WERI-Rb-1 (cell line): Measurements from ENCODE around the gene ST8SIA4.
"Not testable (repeated sequence)": the region's sequence is repeated elsewhere in the genome, so short reads cannot be mapped to it uniquely, and the experiment has no call there.

ENCODE experiments used
- DNase-seq: peaks from one replicate; pipeline ENCODE4 v3.0.0-alpha.2; 2020
- H3K27ac ChIP-seq: fragments of 250-450 bp; sonication (Bioruptor Pico); 2 replicates; pipeline ENCODE4 v1.5.1; 2020; ENCODE audit warnings: mild to moderate bottlenecking, moderate library complexity
- H3K27me3 ChIP-seq: fragments of 250-450 bp; sonication (Bioruptor Pico); 2 replicates; pipeline ENCODE4 v1.5.1; 2021; ENCODE audit warnings: mild to moderate bottlenecking, low read depth, moderate library complexity; ENCODE audit not compliant: insufficient read depth, severe bottlenecking
- H3K36me3 ChIP-seq: fragments of 250-450 bp; sonication (Bioruptor Pico); 2 replicates; pipeline ENCODE4 v1.5.1; 2020; ENCODE audit warnings: mild to moderate bottlenecking, moderate library complexity
- H3K4me3 ChIP-seq: 2 replicates; pipeline ENCODE4 v1.5.1; 2011; ENCODE audit warnings: low read depth, mild to moderate bottlenecking, control low read depth, low read length
- H3K9me3 ChIP-seq: fragments of 250-450 bp; sonication (Bioruptor Pico); 2 replicates; pipeline ENCODE4 v1.5.1; 2021; ENCODE audit warnings: mild to moderate bottlenecking, moderate library complexity; ENCODE audit not compliant: severe bottlenecking
- TF ChIP-seq, protein P1 (sequence below): IDR thresholded peaks from 2 replicates; pipeline ENCODE4 v1.5.1; 2011; ENCODE audit warnings: low read depth, mild to moderate bottlenecking, control low read depth, inconsistent platforms, low read length

The ST8SIA4 gene

GRCh38 chr5:100788417-100788816 lies 114.7 kb downstream of the ST8SIA4 start:
- Histone ChIP-seq H3K9me3 (no peaks in the 10 kb centered on the region), H3K36me3 (no peaks in the 10 kb centered on the region), H3K27ac (no peak overlapping the region), H3K27me3 (no peaks in the 10 kb centered on the region), H3K4me3 (no peak overlapping the region)
- no peak for DNase-seq
- TF ChIP-seq, protein P1, sequence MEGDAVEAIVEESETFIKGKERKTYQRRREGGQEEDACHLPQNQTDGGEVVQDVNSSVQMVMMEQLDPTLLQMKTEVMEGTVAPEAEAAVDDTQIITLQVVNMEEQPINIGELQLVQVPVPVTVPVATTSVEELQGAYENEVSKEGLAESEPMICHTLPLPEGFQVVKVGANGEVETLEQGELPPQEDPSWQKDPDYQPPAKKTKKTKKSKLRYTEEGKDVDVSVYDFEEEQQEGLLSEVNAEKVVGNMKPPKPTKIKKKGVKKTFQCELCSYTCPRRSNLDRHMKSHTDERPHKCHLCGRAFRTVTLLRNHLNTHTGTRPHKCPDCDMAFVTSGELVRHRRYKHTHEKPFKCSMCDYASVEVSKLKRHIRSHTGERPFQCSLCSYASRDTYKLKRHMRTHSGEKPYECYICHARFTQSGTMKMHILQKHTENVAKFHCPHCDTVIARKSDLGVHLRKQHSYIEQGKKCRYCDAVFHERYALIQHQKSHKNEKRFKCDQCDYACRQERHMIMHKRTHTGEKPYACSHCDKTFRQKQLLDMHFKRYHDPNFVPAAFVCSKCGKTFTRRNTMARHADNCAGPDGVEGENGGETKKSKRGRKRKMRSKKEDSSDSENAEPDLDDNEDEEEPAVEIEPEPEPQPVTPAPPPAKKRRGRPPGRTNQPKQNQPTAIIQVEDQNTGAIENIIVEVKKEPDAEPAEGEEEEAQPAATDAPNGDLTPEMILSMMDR = no peak

- no peak overlapping the region for H3K4me3 ChIP-seq
- H3K36me3 ChIP-seq = no peaks in the 10 kb centered on the region
- TF ChIP-seq, protein P1 = no peak
- no peaks in the 10 kb centered on the region for H3K27me3 ChIP-seq
- H3K9me3 ChIP-seq = no peaks in the 10 kb centered on the region
- no peak overlapping the region for H3K27ac ChIP-seq
- no peak for DNase-seq
These were observed 115.4 kb downstream of the ST8SIA4 start for GRCh38 chr5:100787648-100788047.

DNA sequence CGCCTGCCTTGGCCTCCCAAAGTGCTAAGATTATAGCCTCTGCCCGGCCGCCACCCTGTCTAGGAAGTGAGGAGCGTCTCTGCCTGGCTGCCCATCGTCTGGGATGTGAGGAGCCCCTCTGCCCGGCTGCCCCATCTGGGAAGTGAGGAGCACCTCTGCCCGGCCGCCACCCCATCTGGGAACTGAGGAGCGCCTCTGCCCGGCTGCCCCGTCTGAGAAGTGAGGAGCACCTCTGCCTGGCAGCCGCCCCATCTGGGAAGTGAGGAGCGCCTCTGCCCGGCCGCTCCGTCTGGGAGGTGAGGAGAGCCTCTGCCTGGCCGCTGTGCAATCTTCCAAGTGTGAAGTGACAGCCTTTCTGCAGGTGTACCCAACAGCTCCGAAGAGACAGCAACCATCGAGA lies 117.5 kb downstream of the ST8SIA4 start:
- not testable (repeated sequence) for H3K27me3 ChIP-seq, H3K4me3 ChIP-seq, H3K27ac ChIP-seq, H3K36me3 ChIP-seq, DNase-seq, H3K9me3 ChIP-seq

GRCh38 chr5:100780376-100780870 lies 122.7 kb downstream of the ST8SIA4 start:
- Histone ChIP-seq H3K27ac (no peak overlapping the region), H3K9me3 (no peaks in the 10 kb centered on the region), H3K36me3 (no peaks in the 10 kb centered on the region), H3K27me3 (no peaks in the 10 kb centered on the region), H3K4me3 (no peak overlapping the region)
- no peak for DNase-seq
- TF ChIP-seq, protein P1 = no peak

DNA sequence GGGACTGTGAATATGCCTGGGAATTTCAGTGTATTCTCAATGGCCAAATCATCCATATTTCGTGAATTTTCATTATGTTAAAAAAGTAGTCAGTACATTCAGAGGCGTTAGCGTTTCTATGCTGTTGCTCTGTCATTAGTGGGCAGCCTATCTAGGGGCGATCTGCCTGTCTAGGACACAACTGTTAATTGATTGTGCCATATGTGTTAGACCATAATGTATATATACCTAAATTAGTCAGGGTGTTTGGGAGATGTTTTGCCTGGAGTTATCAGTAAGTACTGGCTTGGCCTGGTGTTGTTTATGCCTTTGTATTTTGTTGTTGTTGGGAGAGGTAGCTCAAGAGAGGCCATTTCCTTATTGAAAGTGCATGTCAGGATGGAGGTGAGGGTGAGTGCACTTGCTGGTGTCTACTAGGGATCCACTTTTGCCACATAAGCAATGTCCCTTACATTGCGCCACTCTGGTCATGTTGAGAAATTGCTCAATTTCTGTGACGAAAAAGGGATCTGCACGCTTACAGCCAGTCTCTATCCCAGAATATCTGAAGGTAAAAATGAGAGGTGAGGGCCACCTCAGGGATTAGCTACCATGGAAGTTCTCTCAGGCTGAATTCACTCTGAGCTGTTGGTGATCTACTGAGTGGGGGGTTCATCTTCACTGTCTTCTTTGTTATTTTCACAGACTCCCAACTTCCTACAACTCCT lies 123.3 kb downstream of the ST8SIA4 start:
- no peaks in the 10 kb centered on the region for H3K27me3 ChIP-seq
- no peaks in the 10 kb centered on the region for H3K9me3 ChIP-seq
- H3K27ac ChIP-seq = no peak overlapping the region
- no peak overlapping the region for H3K4me3 ChIP-seq
- TF ChIP-seq, protein P1 = no peak
- no peak for DNase-seq
- no peaks in the 10 kb centered on the region for H3K36me3 ChIP-seq

GRCh38 chr5:100777680-100778300 lies 125.3 kb downstream of the ST8SIA4 start:
- Histone ChIP-seq H3K27ac (no peak overlapping the region), H3K9me3 (no peaks in the 10 kb centered on the region), H3K4me3 (no peak overlapping the region), H3K27me3 (no peaks in the 10 kb centered on the region), H3K36me3 (no peaks in the 10 kb centered on the region)
- no peak for DNase-seq
- TF ChIP-seq, protein P1 = no peak
